Measurements from ENCODE around the gene WDR20. TPM values are rescaled to one million over a fixed set of nuclear protein-coding genes. Genes with fewer than 3 reads are reported as not detected.

The WDR20 gene
- total and polyA plus RNA-seq, 2 of the 8 experiments (the other 6 are each of a cell fraction or from before 2014, with no cell fraction given) = 11.2 to 26.7 TPM

DNA sequence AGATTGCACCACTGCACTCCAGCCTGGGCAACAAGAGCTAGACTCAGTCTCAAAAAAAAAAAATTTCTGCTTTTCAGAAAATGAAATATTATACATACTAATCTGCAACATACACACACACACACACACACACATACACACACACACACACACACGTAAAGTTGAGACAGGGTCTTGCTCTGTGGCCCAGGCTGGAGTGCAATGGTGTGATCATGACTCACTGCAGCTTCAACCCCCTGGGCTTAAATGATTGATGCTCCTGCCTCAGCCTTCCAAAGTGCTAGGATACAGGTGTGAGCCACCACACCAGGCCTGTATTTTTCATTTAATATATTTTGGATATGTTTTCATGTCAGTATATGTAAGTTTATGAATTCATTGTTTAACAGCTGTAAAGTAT is 18.8 kb upstream of the WDR20 start:
- 96% methylated on average over 1 of the region's 1 CpG; no CpG with 5 or more reads in 1 of the 2 experiments for WGBS, 2 experiments (ENCODE audit: extremely low coverage in 1 of 2, insufficient coverage in 1 of 2, insufficient read length in 1 of 2, insufficient replicate concordance in 2 of 2, low coverage in 1 of 2, low lambda C conversion rate in 2 of 2, missing lambda C conversion rate in 1 of 2)
- POLR2A ChIA-PET (ENCODE audit: partially characterized antibody) = interaction anchor here (0.7 to 2.2 kb wide), 3 partner anchors 18 to 20 kb away, joined by 3 to 7 read pairs (median 4); partner anchors contain the start of gene WDR20
- no peak for TF ChIP-seq POU5F1 (IDR thresholded peaks at IDR 0.05; ENCODE audit: low read depth, low read length)
- TF ChIP-seq SIN3A (conservative IDR thresholded peaks at IDR 0.05 in 1 of 2, IDR thresholded peaks at IDR 0.05 in 1 of 2; ENCODE audit: low read depth in 1 of 2, low read length in 2 of 2) = no peak
- no peak for TF ChIP-seq BCL11A (IDR thresholded peaks at IDR 0.05; ENCODE audit: low read depth in 2 of 2, low read length in 2 of 2)
- TF ChIP-seq GABPA (IDR thresholded peaks at IDR 0.05; ENCODE audit: borderline replicate concordance, insufficient read depth, low read length) = no peak
- no peak for TF ChIP-seq EP300 (IDR thresholded peaks at IDR 0.05; ENCODE audit: borderline replicate concordance in 1 of 2, low read depth in 2 of 2, low read length in 2 of 2)
- TF ChIP-seq SIX5 (IDR thresholded peaks at IDR 0.05; ENCODE audit: low read depth, low read length) = no peak
- no peak for TF ChIP-seq CREB1 (IDR thresholded peaks at IDR 0.05)
- no peak for TF ChIP-seq RAD21 (IDR thresholded peaks at IDR 0.05 in 1 of 2, conservative IDR thresholded peaks at IDR 0.05 in 1 of 2; ENCODE audit: low read depth in 2 of 2, low read length in 2 of 2)
- TF ChIP-seq TCF12 (IDR thresholded peaks at IDR 0.05; ENCODE audit: low read depth, low read length) = no peak
- no peak for TF ChIP-seq CBX5 (IDR thresholded peaks at IDR 0.05; ENCODE audit: low read depth, low read length)
- TF ChIP-seq TBP (IDR thresholded peaks at IDR 0.05; ENCODE audit: low read depth, low read length) = no peak
- no peak for TF ChIP-seq MAFK (IDR thresholded peaks at IDR 0.05; ENCODE audit: low read depth, low read length)
- TF ChIP-seq RNF2 (IDR thresholded peaks at IDR 0.05; ENCODE audit: borderline replicate concordance, low read depth, low read length, missing control alignments, poor library complexity, severe bottlenecking) = no peak
- TF ChIP-seq YY1 (IDR thresholded peaks at IDR 0.05; ENCODE audit: low read depth, low read length) = no peak

More for the DNA sequence above, 18.8 kb upstream of the WDR20 start:
- no peak overlapping the region for H4K91ac ChIP-seq (replicated peaks; ENCODE audit: insufficient read length, low read length)
- H2BK15ac ChIP-seq (ENCODE audit: low read length) = no peak overlapping the region
- no peak overlapping the region for H3K27ac ChIP-seq (ENCODE audit: low read depth, low read length)
- no peak overlapping the region for H3K4ac ChIP-seq (replicated peaks; ENCODE audit: insufficient read length, low read depth, low read length)
- no peaks in the 10 kb centered on the region for H3K36me3 ChIP-seq (ENCODE audit: control insufficient read depth in 2 of 4, insufficient read depth in 4 of 4, low read length in 3 of 4)
- no peak overlapping the region for H3K9ac ChIP-seq (replicated peaks in 1 of 4; ENCODE audit: extremely low read depth in 1 of 4, low read depth in 3 of 4, low read length in 3 of 4)
- no peak overlapping the region for H3K23ac ChIP-seq (ENCODE audit: insufficient read length)
- no peak overlapping the region for H2BK20ac ChIP-seq (ENCODE audit: low read length)
- H3K79me2 ChIP-seq (ENCODE audit: control insufficient read depth in 1 of 2, insufficient read depth in 2 of 2, low read length in 2 of 2) = no peaks in the 10 kb centered on the region
- H3K18ac ChIP-seq (ENCODE audit: extremely low read depth, low read length) = no peak overlapping the region
- no peak overlapping the region for H2BK5ac ChIP-seq (ENCODE audit: low read depth, low read length)
- no peak overlapping the region for H3K4me2 ChIP-seq (ENCODE audit: insufficient read depth in 1 of 2, low read depth in 2 of 2, low read length in 2 of 2)
- no peaks in the 10 kb centered on the region for H3K9me3 ChIP-seq (ENCODE audit: insufficient read depth in 2 of 2, low read depth in 1 of 2, low read length in 1 of 2)
- peaks cover 0 to under 1% (median 0%) of the 10 kb centered on the region in 4 experiments; a peak in 3 of 7 replicates for H3K4me1 ChIP-seq (replicated peaks in 1 of 4; ENCODE audit: control insufficient read depth in 3 of 4, insufficient read depth in 4 of 4, low read length in 3 of 4)
- H3K4me3 ChIP-seq (ENCODE audit: extremely low read depth in 1 of 4, insufficient read depth in 2 of 4, low read depth in 3 of 4, low read length in 4 of 4) = no peak overlapping the region
- H3K56ac ChIP-seq (replicated peaks; ENCODE audit: insufficient read length, low read depth, low read length) = no peak overlapping the region
- CTCF ChIA-PET (ENCODE audit: partially characterized antibody) = interaction anchor here (1.2 kb wide), 1 partner anchor 30 kb away, joined by 4 read pairs; no protein-coding TSS in a partner anchor
- no peak overlapping the region for H2AK5ac ChIP-seq (ENCODE audit: low read depth, low read length)
- FAIRE-seq = no peak
- H4K8ac ChIP-seq (ENCODE audit: extremely low read depth, insufficient read depth, low read length) = no peak overlapping the region
- H3K14ac ChIP-seq (ENCODE audit: insufficient read length) = no peak overlapping the region
- H4K5ac ChIP-seq (ENCODE audit: insufficient read length, low read depth, low read length) = no peak overlapping the region
- no peak overlapping the region for H2AFZ ChIP-seq (ENCODE audit: low read length)
- H3K79me1 ChIP-seq (ENCODE audit: low read depth, low read length) = no peaks in the 10 kb centered on the region
- H4K20me1 ChIP-seq (replicated peaks in 1 of 2; ENCODE audit: control insufficient read depth in 1 of 2, insufficient read depth in 2 of 2, low read length in 2 of 2) = no peaks in the 10 kb centered on the region
- no peak for DNase-seq (ENCODE audit: low read depth in 1 of 2, low spot score in 2 of 2)
- no peaks in the 10 kb centered on the region for H3K27me3 ChIP-seq (replicated peaks in 1 of 4; ENCODE audit: control insufficient read depth in 3 of 4, extremely low read depth in 1 of 4, insufficient read depth in 3 of 4, low read length in 3 of 4)
- H2BK120ac ChIP-seq (replicated peaks; ENCODE audit: low read depth, low read length) = no peak overlapping the region
- H3K23me2 ChIP-seq (ENCODE audit: low read depth, low read length) = no peaks in the 10 kb centered on the region
- no peak overlapping the region for H2BK12ac ChIP-seq (ENCODE audit: low read depth, low read length)
